NCI-H1417 (cell line): ENCODE measurements around the gene RAD51B.
"Not testable (repeated sequence)": the region's sequence is repeated elsewhere in the genome, so short reads cannot be mapped to it uniquely, and the experiment has no call there.

Source experiments
- DNase-seq, 3 experiments: peaks; one replicate each; lab custom pipeline; 2025; lab: John Stamatoyannopoulos, UW

Gene RAD51B

GRCh38 chr14:68248481-68249255 lies 429.1 kb downstream of the RAD51B start:
- peak; percentile 40 to 84 (median 51) for DNase-seq

GRCh38 chr14:68249661-68250451 lies 430.3 kb downstream of the RAD51B start:
- DNase-seq: no peak

- peak; percentile 21 to 60 (median 29) for DNase-seq
Observed at GRCh38 chr14:68250927-68251768, 431.6 kb downstream of the RAD51B start.

- DNase-seq: no peak
Observed at GRCh38 chr14:68251769-68252100, 432.2 kb downstream of the RAD51B start.

- DNase-seq: no peak
Observed at GRCh38 chr14:68253160-68253780, 433.7 kb downstream of the RAD51B start.

- no peak for DNase-seq
Observed at GRCh38 chr14:68253878-68254528, 434.4 kb downstream of the RAD51B start.

- no peak for DNase-seq
Observed at GRCh38 chr14:68254669-68255527, 435.3 kb downstream of the RAD51B start.

- DNase-seq: no peak
Observed at GRCh38 chr14:68255693-68256178, 436.2 kb downstream of the RAD51B start.

GRCh38 chr14:68257969-68258368 lies 438.4 kb downstream of the RAD51B start:
- DNase-seq: no peak

GRCh38 chr14:68258995-68259394 lies 439.4 kb downstream of the RAD51B start:
- not testable (repeated sequence) for DNase-seq

GRCh38 chr14:68260121-68260520 lies 440.5 kb downstream of the RAD51B start:
- no peak for DNase-seq

- no peak for DNase-seq
Observed at GRCh38 chr14:68261092-68261842, 441.7 kb downstream of the RAD51B start.

- no peak for DNase-seq
Observed at GRCh38 chr14:68262567-68262966, 443.0 kb downstream of the RAD51B start.

- DNase-seq: no peak
Observed at GRCh38 chr14:68263563-68264259, 444.1 kb downstream of the RAD51B start.

GRCh38 chr14:68264260-68264569 lies 444.6 kb downstream of the RAD51B start:
- no peak for DNase-seq

GRCh38 chr14:68266998-68267397 lies 447.4 kb downstream of the RAD51B start:
- DNase-seq: no peak

GRCh38 chr14:68268197-68268596 lies 448.6 kb downstream of the RAD51B start:
- DNase-seq: no peak

GRCh38 chr14:68268719-68269118 lies 449.1 kb downstream of the RAD51B start:
- DNase-seq: no peak
